GM12878 (cell line): ENCODE results near the gene CDKN2A. TPM values are rescaled to one million over a fixed set of nuclear protein-coding genes. Genes with fewer than 3 reads are reported as not detected.
"Not testable (repeated sequence)": the region's sequence is repeated elsewhere in the genome, so short reads cannot be mapped to it uniquely, and the experiment has no call there.

Experiments
- ATAC-seq: fragments of 200-7000 bp; cut with Tn5 transposase; 3 replicates; pipeline ENCODE4 v1.9.1; 2020; ENCODE audit warnings: mild to moderate bottlenecking, moderate library complexity
- BruUV-seq: library from RNA; stranded (reverse); fragments of 400-500 nt; replicated peaks from 2 replicates; lab custom pipeline; 2021; lab: Mats Ljungman, UMichigan
- CTCF ChIA-PET: fragments of 300-600 bp; sonication (Branson Sonifier 250); formaldehyde crosslinking; extraction: SDS; loops from one replicate; lab custom pipeline; 2021; ENCODE audit warnings: inconsistent platforms; lab: Yijun Ruan, JAX
- POLR2A ChIA-PET: fragments of 350-600 bp; formaldehyde crosslinking; extraction: SDS; loops from one replicate; lab custom pipeline; 2021; ENCODE audit warnings: inconsistent platforms; lab: Charles Lee
- RAD21 ChIA-PET: fragments of 300-600 bp; sonication (Branson Sonifier 250); formaldehyde crosslinking; loops from one replicate; lab custom pipeline; 2023; ENCODE audit warnings: antibody characterized with exemption; ENCODE audit not compliant: unreplicated experiment; lab: Charles Lee
- SMC1A ChIA-PET: fragments of 300-600 bp; sonication (Branson Sonifier 250); formaldehyde crosslinking; loops from one replicate; lab custom pipeline; 2023; ENCODE audit not compliant: unreplicated experiment, uncharacterized antibody; lab: Charles Lee
- DNase-seq: peaks from one replicate; pipeline ENCODE4 v3.0.0-alpha.2; 2011; ENCODE audit warnings: low read depth, low spot score
- FAIRE-seq: peaks from 3 replicates; lab custom pipeline; 2011; peaks lifted over from hg19 to GRCh38; lab: Jason Lieb, UNC
- H2AFZ ChIP-seq: 2 replicates; pipeline ENCODE4 v1.6.0; 2011; ENCODE audit warnings: low read depth, low read length, control low read depth; ENCODE audit not compliant: control insufficient read depth
- H3K27ac ChIP-seq: 2 replicates; pipeline ENCODE4 v1.5.1; 2011; ENCODE audit warnings: control low read depth; ENCODE audit not compliant: control insufficient read depth, insufficient read depth
- H3K27me3 ChIP-seq, 2 experiments: replicated peaks in 1 of 2; 2 replicates each; pipeline versions ENCODE4 v1.6.0 to v1.6.1; 2011; ENCODE audit warnings: low read length in 1 of 2; ENCODE audit not compliant: control insufficient read depth in 2 of 2, insufficient read depth in 2 of 2
- H3K36me3 ChIP-seq, 2 experiments: 2 replicates each; pipeline ENCODE4 v1.5.1; 2011; ENCODE audit warnings: low read length in 1 of 2; ENCODE audit not compliant: control insufficient read depth in 2 of 2, insufficient read depth in 2 of 2
- H3K4me1 ChIP-seq: 2 replicates; pipeline ENCODE4 v1.6.1; 2011; ENCODE audit warnings: mild to moderate bottlenecking, low read length, moderate library complexity, mixed read lengths; ENCODE audit not compliant: control insufficient read depth, insufficient read depth
- H3K4me2 ChIP-seq: 2 replicates; pipeline ENCODE4 v1.6.0; 2011; ENCODE audit warnings: control low read depth; ENCODE audit not compliant: control insufficient read depth, insufficient read depth
- H3K4me3 ChIP-seq: fragments of 200-600 bp; sonication (generic); 2 replicates; pipeline ENCODE4 v1.5.1; 2016
- H3K79me2 ChIP-seq: 2 replicates; pipeline ENCODE4 v1.6.0; 2011; ENCODE audit warnings: low read length; ENCODE audit not compliant: control insufficient read depth, insufficient read depth
- H3K9ac ChIP-seq: 2 replicates; pipeline ENCODE4 v1.8.0; 2011; ENCODE audit warnings: low read length, control low read depth, mixed read lengths; ENCODE audit not compliant: control insufficient read depth, insufficient read depth
- H3K9me3 ChIP-seq: replicated peaks from 3 replicates; pipeline ENCODE4 v1.5.1; 2011; ENCODE audit warnings: mild to moderate bottlenecking, low read length; ENCODE audit not compliant: control insufficient read depth, insufficient read depth
- H4K20me1 ChIP-seq: 2 replicates; pipeline ENCODE4 v1.6.0; 2011; ENCODE audit not compliant: control insufficient read depth, insufficient read depth
- FOS ChIP-seq: IDR thresholded peaks from 3 replicates; pipeline ENCODE4 v1.6.1; 2011; ENCODE audit warnings: borderline replicate concordance; ENCODE audit not compliant: insufficient read length; ENCODE audit errors: extremely low read depth
- PBX3 ChIP-seq: IDR thresholded peaks from 2 replicates; pipeline ENCODE4 v1.6.1; 2011; ENCODE audit warnings: mild to moderate bottlenecking, low read depth, low read length, moderate library complexity; ENCODE audit not compliant: insufficient replicate concordance
- WGBS: methylation state at CpG from one replicate; pipeline ENCODE4 v1.1.6; 2016; ENCODE audit warnings: low lambda C conversion rate; ENCODE audit not compliant: insufficient replicate concordance, insufficient coverage; ENCODE audit errors: missing lambda C conversion rate; 5-methylcytosine and 5-hydroxymethylcytosine counted together
- in situ Hi-C: fragments of 300-500 bp; cut with MboI; formaldehyde crosslinking; loops from 9 replicates; pipeline ENCODE4 v1.14.3; 2018; ENCODE audit warnings: mixed read lengths
- intact Hi-C: fragments of 100-400 bp; cut with micrococcal nuclease; formaldehyde crosslinking; loops from one replicate; pipeline ENCODE4 v1.14.2; 2022; ENCODE audit not compliant: unreplicated experiment
- polyA plus RNA-seq, 11 experiments: library from polyadenylated mRNA; depleted of rRNA in 4 of 11; unstranded in 6 of 11; stranded (reverse) in 5 of 11; fragments of >200 nt; fragmentation: Nextera tagmentation in 4 of 11; fragmentation: Illumina TruSeq in 1 of 11; extraction: Ambion mirVana in 4 of 11; extraction: Trizol in 1 of 11; gene quantifications; 1 replicate in 1 of 11; 2 replicates in 10 of 11; pipeline versions ENCODE4 v1.2.1 to v1.2.3, GENCODE V29; 2011 to 2016; ENCODE audit warnings: inconsistent platforms in 2 of 11, missing spikeins in 2 of 11, low read depth in 1 of 11
- total RNA-seq, 4 experiments: library from RNA; depleted of rRNA in 3 of 4; stranded (reverse); fragments of >200 nt in 3 of 4; fragmentation: Illumina TruSeq in 1 of 4; extraction: Trizol in 1 of 4; gene quantifications; 2 replicates each; pipeline versions ENCODE4 v1.2.1 to v1.2.3, GENCODE V29; 2013 to 2021
- TF ChIP-seq, protein P1 (sequence below): IDR thresholded peaks from 2 replicates; pipeline ENCODE4 v1.6.1; 2011; ENCODE audit warnings: borderline replicate concordance, low read depth, mild to moderate bottlenecking, moderate library complexity, mixed read lengths, low read length; ENCODE audit not compliant: insufficient read depth; ENCODE audit errors: extremely low read length
- TF ChIP-seq, protein P2 (sequence below): fragments of 450-650 bp; IDR thresholded peaks from 2 replicates; pipeline ENCODE4 v1.6.1; 2017; ENCODE audit warnings: low read depth, mild to moderate bottlenecking, moderate library complexity

The CDKN2A gene
- total and polyA plus RNA-seq, 10 of the 15 experiments (the other 5 are each of a cell fraction or from before 2014, with no cell fraction given) = 0.84 to 41.2 (median 18.4) TPM

- no peak for ATAC-seq
- 71% methylated on average over 2 of the region's 2 CpGs for WGBS
- FAIRE-seq = no peak
- ChIA-PET POLR2A (no interaction called here), RAD21 (interaction anchor here (1.0 kb wide), 1 partner anchor 491 kb away, joined by 3 read pairs; no protein-coding TSS in a partner anchor), CTCF (no interaction called here), SMC1A (interaction anchor here (0.6 to 1.4 kb wide), 2 partner anchors 47 to 1718 kb away, joined by 3 read pairs; partner anchors contain the start of gene CDKN2B)
- Histone ChIP-seq H3K9ac (no peak overlapping the region), H3K36me3 (no peaks in the 10 kb centered on the region), H3K9me3 (no peaks in the 10 kb centered on the region; the same call in 1 of the 3 replicates), H2AFZ (no peak overlapping the region), H3K27ac (no peak overlapping the region), H3K4me2 (no peak overlapping the region), H3K79me2 (no peaks in the 10 kb centered on the region), H3K27me3 (no peaks in the 10 kb centered on the region; a peak in 2 of 4 replicates), H4K20me1 (no peaks in the 10 kb centered on the region), H3K4me3 (no peak overlapping the region), H3K4me1 (peaks cover 8% of the 10 kb centered on the region)
- no peak for TF ChIP-seq FOS
- TF ChIP-seq, protein P1, sequence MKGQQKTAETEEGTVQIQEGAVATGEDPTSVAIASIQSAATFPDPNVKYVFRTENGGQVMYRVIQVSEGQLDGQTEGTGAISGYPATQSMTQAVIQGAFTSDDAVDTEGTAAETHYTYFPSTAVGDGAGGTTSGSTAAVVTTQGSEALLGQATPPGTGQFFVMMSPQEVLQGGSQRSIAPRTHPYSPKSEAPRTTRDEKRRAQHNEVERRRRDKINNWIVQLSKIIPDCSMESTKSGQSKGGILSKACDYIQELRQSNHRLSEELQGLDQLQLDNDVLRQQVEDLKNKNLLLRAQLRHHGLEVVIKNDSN = no peak
- no peak for TF ChIP-seq PBX3
- TF ChIP-seq, protein P2, sequence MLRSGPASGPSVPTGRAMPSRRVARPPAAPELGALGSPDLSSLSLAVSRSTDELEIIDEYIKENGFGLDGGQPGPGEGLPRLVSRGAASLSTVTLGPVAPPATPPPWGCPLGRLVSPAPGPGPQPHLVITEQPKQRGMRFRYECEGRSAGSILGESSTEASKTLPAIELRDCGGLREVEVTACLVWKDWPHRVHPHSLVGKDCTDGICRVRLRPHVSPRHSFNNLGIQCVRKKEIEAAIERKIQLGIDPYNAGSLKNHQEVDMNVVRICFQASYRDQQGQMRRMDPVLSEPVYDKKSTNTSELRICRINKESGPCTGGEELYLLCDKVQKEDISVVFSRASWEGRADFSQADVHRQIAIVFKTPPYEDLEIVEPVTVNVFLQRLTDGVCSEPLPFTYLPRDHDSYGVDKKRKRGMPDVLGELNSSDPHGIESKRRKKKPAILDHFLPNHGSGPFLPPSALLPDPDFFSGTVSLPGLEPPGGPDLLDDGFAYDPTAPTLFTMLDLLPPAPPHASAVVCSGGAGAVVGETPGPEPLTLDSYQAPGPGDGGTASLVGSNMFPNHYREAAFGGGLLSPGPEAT = no peak
- no peak for DNase-seq
- in situ Hi-C loops (no loop called here), intact Hi-C loops (no loop called here)
- BruUV-seq = no TSS peak
These were observed 32.6 kb downstream of the CDKN2A start for GRCh38 chr9:21961569-21961968.

DNA sequence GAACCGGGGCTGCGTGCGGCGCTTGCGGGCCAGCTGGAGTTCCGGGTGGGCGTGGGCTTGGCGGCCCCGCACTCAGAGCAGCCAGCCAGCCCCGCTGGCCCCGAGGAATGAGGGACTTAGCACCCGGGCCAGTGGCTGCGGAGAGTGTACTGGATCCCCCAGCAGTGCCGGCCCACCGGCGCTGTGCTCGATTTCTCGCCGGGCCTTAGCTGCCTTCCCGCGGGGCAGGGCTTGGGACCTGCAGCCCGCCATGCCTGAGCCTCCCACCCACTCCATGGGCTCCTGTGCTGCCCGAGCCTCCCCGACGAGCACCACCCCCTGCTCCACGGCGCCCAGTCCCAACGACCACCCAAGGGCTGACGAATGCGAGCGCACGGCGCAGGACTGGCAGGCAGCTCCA, 34.9 kb downstream of the CDKN2A start:
- intact Hi-C loops, H2AFZ ChIP-seq, POLR2A ChIA-PET, H3K27me3 ChIP-seq, SMC1A ChIA-PET, ATAC-seq, CTCF ChIA-PET, H3K4me3 ChIP-seq, H3K9ac ChIP-seq, H3K4me2 ChIP-seq, BruUV-seq, DNase-seq, H3K9me3 ChIP-seq, H3K27ac ChIP-seq, FAIRE-seq, in situ Hi-C loops, H3K4me1 ChIP-seq, RAD21 ChIA-PET, H4K20me1 ChIP-seq, H3K79me2 ChIP-seq, H3K36me3 ChIP-seq: not testable (repeated sequence)
- WGBS = 80% methylated on average over 11 of the region's 33 CpGs
